HepG2 (cell line): ENCODE measurements around the gene COL18A1.

Experiments
- CREM ChIP-seq, 2 experiments: sonication (generic) in 1 of 2; formaldehyde crosslinking in 1 of 2; IDR thresholded peaks; 2 replicates each; pipeline versions ENCODE4 v1.4.0 to v1.6.1; 2016 to 2020; ENCODE audit warnings: antibody characterized with exemption in 1 of 2, mild to moderate bottlenecking in 1 of 2, missing genetic modification reagents in 1 of 2
- EP300 ChIP-seq, 3 experiments: sonication (generic) in 1 of 3; formaldehyde crosslinking in 1 of 3; IDR thresholded peaks; 2 replicates each; pipeline versions ENCODE4 v1.5.1 to v1.6.1; 2011 to 2020; ENCODE audit warnings: low read depth in 2 of 3, low read length in 2 of 3, borderline replicate concordance in 1 of 3, improper control_type of control experiment in 1 of 3, mild to moderate bottlenecking in 1 of 3, missing genetic modification reagents in 1 of 3, moderate library complexity in 1 of 3

DNA sequence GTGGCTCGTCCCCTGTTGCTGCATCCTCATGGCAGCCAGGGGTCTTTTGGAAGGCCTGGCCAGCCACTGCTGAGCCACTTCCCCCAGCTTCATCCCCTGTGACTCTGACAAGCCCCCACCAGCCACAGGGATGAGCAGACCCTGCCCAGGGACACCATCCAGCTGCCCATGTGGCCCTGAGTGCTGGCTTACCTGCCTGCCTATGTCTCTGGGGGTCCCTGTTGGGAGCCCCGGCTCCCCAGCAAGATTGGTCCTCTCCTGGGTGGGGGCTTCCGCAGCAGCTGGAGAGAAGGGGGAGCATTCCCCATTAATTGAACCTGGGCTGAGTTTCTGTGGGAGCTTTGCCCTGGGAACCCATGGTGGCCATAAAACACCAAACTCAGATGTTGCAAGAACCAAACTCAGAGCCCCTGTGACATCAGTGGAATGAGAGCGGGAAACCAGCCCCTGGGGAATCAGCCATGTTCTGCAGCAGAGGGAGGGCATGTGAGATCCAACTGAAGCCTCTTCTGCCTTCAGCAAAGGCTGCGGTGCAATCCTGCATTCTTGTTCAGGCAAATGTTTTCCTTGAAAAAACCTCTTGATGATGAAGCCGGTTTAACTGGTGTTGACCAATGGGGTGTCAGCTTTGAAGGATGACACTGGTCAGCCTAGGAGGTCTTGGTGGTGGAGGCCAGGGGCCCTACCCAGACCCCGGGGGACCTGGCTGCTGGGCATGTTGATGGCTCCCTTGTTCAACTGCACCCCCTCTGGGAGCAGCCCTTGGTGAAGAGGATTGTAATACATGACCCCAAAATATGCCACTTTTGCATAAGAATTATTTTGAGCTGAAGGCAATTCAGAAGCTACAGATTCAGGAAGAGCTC, 28.3 kb upstream of the COL18A1 start:
- no peak for TF ChIP-seq EP300 (IDR thresholded peaks at IDR 0.05; ENCODE audit: low read depth in 2 of 2, low read length in 2 of 2)
- no peak for TF ChIP-seq EP300 (CRISPR knock-in tag; IDR thresholded peaks at IDR 0.05; ENCODE audit: borderline replicate concordance)
- no peak for TF ChIP-seq CREM (IDR thresholded peaks at IDR 0.05)
- TF ChIP-seq CREM (CRISPR knock-in tag; IDR thresholded peaks at IDR 0.05) = no peak
